ENCODE results near the gene FAM107B. TPM values are rescaled to one million over a fixed set of nuclear protein-coding genes. Genes with fewer than 3 reads are reported as not detected.
"Not testable (repeated sequence)": the region's sequence is repeated elsewhere in the genome, so short reads cannot be mapped to it uniquely, and the experiment has no call there.

The FAM107B gene
- total RNA-seq = 100 to 1,000 TPM; 104 to 131 (median 114) TPM

DNA sequence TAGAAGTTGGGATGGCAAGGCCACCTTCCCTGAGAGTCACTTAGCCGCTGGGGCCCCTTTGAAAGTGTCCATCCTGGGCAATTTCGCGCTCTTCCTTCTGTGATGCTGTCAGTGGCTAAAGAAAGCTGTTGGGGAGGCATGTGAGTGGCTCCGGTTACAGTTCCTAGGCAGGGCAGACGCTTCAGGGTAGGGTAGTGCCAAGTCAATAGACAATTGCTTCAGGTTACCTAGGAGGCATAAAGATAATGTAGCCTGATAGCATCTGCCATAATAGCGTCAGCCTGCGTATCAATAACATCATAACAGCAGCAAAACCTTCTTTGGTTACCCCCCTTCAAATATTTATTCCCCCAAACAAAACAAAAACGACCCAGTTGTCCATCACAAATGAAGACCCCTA is at the start of gene FAM107B:
Gene FAM107B, minus strand, starts transcription at position 101 of the 400 bp plus-strand sequence. CDS start 234 bp downstream, outside the sequence.
- Mint-ChIP-seq H3K4me3 (no peak within 1 kb of the TSS), H3K4me1 (ENCODE audit: low read depth) (peaks cover 2% of the 10 kb centered on the region), H3K27me3 (ENCODE audit: low read depth) (no peaks in the 10 kb centered on the region), H3K9me3 (no peaks in the 10 kb centered on the region), H3K36me3 (ENCODE audit: insufficient read depth) (no peaks in the 10 kb centered on the region)
- no peak for ATAC-seq
- no peak for DNase-seq

DNA sequence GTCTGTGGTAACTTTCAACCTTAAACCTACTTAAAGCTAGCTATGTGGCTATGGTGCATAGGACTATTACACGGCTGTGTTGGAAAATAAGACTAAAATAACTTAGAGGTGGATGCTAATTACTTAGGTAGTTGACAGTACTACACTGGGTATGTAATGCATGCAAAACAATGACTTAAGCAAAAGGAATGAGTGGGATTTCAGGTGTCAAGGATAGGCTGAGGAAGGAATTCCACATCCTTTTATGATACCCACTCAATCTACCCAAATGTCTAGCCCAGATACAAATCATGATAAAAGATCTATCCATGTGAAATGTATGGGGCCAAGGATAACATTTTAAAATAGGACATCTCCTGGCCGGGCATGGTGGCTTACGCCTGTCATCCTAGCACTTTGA is 49.3 kb upstream of the FAM107B start:
- Mint-ChIP-seq H3K27me3 (ENCODE audit: low read depth) (no peaks in the 10 kb centered on the region), H3K36me3 (ENCODE audit: insufficient read depth) (no peaks in the 10 kb centered on the region), H3K4me3 (no peak overlapping the region), H3K9me3 (no peaks in the 10 kb centered on the region), H3K4me1 (ENCODE audit: low read depth) (peaks cover 7% of the 10 kb centered on the region)
- DNase-seq (no peak), ATAC-seq (no peak)

DNA sequence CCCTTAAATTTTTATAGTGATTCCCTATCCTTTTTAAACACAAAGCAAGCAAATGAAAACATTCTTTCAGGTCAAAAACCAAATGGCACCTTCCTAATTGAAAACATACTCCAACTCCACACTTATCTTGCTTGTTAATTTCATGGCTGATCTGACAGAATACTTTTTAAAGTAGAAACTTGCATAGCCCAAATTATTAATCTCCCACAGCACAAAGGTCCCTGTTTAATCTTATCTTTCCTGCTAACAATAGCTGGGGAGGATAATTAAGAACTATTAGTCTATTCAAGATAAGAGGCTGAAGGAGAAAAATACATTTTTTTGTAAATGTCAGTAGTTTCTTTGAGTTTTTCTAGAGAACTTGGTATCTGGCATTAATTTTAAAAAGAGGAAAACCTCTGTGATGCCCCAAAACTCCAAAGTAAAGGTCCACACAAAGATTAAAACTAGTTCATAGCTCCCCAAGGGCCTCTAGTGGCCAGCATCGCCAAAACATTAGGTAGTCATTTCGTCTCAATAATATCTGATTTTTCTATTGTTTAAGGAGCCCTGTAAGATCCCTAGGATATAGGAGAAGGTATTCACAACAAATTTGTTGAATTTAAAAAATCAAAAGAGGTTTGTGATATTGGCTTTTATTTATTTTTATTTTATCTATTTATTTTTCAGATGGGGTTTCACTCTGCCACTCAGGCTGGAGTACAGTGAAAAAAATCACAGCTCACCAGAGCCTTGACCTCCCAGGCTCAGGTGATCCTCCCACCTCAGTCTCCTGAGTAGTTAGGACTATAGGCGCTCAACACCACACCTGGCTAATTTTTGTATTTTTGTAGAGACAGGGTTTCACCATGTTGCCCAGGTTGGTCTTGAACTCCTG is 48.4 kb upstream of the FAM107B start:
- no peaks in the 10 kb centered on the region for H3K27me3 Mint-ChIP-seq (ENCODE audit: low read depth)
- H3K36me3 Mint-ChIP-seq (ENCODE audit: insufficient read depth) = no peaks in the 10 kb centered on the region
- H3K9me3 Mint-ChIP-seq = no peaks in the 10 kb centered on the region
- H3K4me3 Mint-ChIP-seq = no peak overlapping the region
- DNase-seq = peak; percentile 29
- peak in 1 of 2 donors; percentile 62 for ATAC-seq
- H3K4me1 Mint-ChIP-seq (ENCODE audit: low read depth) = peaks cover 7% of the 10 kb centered on the region

DNA sequence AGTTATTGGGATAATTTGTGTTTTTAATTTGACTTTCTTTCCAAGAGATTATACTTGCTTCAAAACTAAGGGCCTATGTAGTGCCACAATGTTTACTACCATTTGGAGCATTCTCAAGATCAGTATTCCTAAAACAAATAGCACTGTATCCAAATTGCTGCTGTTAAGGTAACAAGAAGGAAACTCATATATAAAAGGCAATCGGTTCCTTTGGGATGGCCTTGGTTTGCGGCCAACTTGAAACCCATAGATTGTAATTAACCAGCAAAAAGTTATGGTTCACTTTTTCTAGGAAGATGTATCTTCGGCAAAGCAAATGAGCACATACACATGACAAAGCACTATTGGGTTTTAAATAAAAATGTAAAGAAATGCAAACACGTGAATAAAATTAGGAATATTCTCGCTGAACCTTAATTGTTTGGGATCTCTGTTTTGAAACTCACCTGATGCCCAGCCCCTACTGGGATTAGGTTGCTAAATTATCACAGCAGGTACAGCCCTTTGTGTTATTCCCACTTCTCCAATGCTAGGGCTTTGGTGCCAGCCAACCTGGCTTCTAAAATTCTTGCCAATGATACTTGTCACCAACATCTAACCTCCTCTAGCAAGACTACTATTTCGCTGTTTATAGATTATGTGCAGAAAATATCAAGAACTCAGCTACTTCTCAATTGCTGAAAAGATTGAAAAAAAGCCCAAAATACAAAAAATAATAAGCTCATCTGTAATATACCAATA is 47.1 kb upstream of the FAM107B start:
- DNase-seq (no peak), ATAC-seq (no peak)
- no peaks in the 10 kb centered on the region for H3K9me3 Mint-ChIP-seq
- no peaks in the 10 kb centered on the region for H3K36me3 Mint-ChIP-seq (ENCODE audit: insufficient read depth)
- H3K4me1 Mint-ChIP-seq (ENCODE audit: low read depth) = peaks cover 7% of the 10 kb centered on the region
- H3K27me3 Mint-ChIP-seq (ENCODE audit: low read depth) = no peaks in the 10 kb centered on the region
- no peak overlapping the region for H3K4me3 Mint-ChIP-seq

DNA sequence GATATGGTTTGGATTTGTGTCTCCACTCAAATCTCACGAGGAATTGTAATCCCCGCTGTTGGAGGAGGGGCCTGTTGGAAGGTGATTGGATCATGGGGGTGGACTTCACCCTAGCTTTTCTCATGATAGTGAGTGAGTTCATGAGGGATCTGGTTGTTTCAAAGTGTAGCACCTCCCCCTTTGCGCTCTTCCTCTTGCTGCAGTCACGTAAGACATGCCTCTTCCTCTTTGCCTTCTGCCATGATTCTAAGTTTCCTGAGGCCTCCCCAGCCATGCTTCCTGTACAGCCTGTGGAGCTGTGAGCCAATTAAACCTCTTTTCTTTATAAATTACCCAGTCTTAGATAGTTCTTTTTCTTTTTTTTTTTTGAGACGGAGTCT is 46.1 kb upstream of the FAM107B start:
- no peaks in the 10 kb centered on the region for H3K9me3 Mint-ChIP-seq
- no peak overlapping the region for H3K4me3 Mint-ChIP-seq
- no peak for ATAC-seq

DNA sequence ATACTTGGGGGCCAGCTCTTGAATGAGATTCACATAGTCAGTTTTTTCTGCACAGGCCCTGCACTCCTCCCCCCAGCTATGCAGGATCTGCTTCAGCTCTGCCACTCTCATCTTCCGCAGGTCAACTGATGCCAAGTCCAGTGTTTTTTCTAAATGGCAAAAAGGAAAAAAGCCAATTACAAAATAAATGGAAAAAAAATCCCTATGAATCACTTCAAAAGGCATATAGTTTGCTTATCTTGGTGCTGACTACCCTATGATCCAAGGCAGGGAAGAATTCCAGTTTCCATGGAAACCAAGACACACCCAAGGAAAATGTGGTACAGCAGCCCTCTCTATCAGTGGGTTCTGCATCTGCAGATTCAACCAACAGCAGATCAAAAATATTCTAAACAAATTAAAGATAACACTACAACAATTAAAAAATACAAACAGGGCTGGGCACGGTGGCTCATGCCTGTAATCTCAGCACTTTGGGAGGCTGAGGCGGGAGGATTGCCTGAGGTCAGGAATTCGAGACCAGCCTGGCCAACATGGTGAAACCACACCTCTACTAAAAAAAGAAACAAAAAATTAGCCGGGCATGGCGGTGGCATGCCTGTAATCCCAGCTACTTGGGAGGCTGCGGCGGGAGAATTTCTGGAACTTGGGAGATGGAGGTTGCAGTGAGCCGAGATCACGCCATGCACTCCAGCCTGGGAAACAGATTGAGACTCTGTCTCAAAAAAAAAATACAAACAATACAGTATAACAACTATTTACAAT is 45.5 kb upstream of the FAM107B start:
- H3K4me1 Mint-ChIP-seq (ENCODE audit: low read depth) = peaks cover 7% of the 10 kb centered on the region
- H3K36me3 Mint-ChIP-seq (ENCODE audit: insufficient read depth) = no peaks in the 10 kb centered on the region
- ATAC-seq (no peak), DNase-seq (no peak)
- H3K27me3 Mint-ChIP-seq (ENCODE audit: low read depth) = no peaks in the 10 kb centered on the region
- no peaks in the 10 kb centered on the region for H3K9me3 Mint-ChIP-seq
- H3K4me3 Mint-ChIP-seq = no peak overlapping the region

More for the DNA sequence above, 46.1 kb upstream of the FAM107B start:
- no peaks in the 10 kb centered on the region for H3K36me3 Mint-ChIP-seq (ENCODE audit: insufficient read depth)
- no peak for DNase-seq
- peaks cover 7% of the 10 kb centered on the region for H3K4me1 Mint-ChIP-seq (ENCODE audit: low read depth)
- no peaks in the 10 kb centered on the region for H3K27me3 Mint-ChIP-seq (ENCODE audit: low read depth)

DNA sequence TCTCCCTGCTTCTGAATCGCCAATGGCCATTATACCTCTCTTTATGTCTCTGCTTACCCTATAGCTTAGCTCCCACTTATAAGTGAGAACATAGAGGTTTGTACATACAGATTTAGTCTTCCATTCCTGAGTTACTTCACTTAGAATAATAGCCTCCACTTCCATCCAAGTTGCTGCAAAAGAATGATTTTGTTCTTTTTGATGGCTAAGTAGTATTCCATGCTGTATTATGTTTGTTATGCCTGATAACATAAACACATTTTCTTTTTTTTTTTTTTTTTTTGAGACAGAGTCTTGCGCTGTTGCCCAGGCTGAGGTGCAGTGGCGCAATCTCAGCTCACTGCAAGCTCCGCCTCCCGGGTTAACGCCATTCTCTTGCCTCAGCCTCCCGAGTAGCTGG is 42.0 kb upstream of the FAM107B start:
- not testable (repeated sequence) for H3K9me3 Mint-ChIP-seq; H3K4me3 Mint-ChIP-seq; H3K36me3 Mint-ChIP-seq (ENCODE audit: insufficient read depth); H3K4me1 Mint-ChIP-seq (ENCODE audit: low read depth); ATAC-seq; H3K27me3 Mint-ChIP-seq (ENCODE audit: low read depth); DNase-seq

DNA sequence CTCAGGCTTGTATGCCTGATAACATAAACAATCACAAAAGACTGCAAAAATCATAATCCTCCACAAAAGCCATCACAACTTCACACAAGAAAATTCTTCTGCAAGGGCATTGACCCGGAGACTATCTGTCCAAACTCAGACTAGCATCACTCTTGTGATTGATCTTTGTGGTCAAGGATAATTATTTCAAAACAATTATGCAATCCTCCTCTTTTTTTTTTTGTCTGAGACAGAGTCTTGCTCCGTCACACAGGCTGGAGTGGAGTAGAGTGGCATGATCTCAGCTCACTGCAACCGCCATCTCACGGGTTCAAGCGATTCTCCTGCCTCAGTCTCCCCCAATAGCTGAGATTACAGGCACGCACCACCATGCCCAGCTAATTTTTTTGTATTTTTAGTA is 41.0 kb upstream of the FAM107B start:
- Mint-ChIP-seq H3K27me3 (ENCODE audit: low read depth) (no peaks in the 10 kb centered on the region), H3K4me3 (no peak overlapping the region), H3K36me3 (ENCODE audit: insufficient read depth) (no peaks in the 10 kb centered on the region), H3K4me1 (ENCODE audit: low read depth) (peaks cover 13% of the 10 kb centered on the region), H3K9me3 (no peaks in the 10 kb centered on the region)
- DNase-seq (no peak), ATAC-seq (no peak)

DNA sequence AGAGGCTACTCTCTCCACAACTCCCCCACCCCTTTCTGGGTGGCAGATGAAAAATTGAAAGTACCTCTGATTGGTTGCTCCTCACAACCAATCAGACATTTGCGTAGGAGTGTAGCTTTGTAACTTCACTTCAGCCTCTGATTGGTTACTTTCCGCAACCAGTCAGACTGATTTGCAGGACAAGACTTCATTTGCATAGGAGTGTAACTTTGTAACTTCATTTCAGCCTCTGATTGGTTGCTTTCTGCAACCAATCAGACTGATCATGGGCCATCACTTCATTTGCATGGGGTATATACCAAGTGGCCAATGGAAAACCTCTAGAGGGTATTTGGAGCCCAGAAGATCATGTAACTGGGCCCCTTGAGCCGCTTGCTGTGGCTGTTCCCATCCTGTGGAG is 37.6 kb upstream of the FAM107B start:
- Mint-ChIP-seq H3K36me3 (ENCODE audit: insufficient read depth) (no peaks in the 10 kb centered on the region), H3K4me1 (ENCODE audit: low read depth) (peaks cover 15% of the 10 kb centered on the region), H3K4me3 (peak overlapping the region; percentile 37), H3K9me3 (no peaks in the 10 kb centered on the region), H3K27me3 (ENCODE audit: low read depth) (no peaks in the 10 kb centered on the region)
- DNase-seq (no peak), ATAC-seq (no peak)

DNA sequence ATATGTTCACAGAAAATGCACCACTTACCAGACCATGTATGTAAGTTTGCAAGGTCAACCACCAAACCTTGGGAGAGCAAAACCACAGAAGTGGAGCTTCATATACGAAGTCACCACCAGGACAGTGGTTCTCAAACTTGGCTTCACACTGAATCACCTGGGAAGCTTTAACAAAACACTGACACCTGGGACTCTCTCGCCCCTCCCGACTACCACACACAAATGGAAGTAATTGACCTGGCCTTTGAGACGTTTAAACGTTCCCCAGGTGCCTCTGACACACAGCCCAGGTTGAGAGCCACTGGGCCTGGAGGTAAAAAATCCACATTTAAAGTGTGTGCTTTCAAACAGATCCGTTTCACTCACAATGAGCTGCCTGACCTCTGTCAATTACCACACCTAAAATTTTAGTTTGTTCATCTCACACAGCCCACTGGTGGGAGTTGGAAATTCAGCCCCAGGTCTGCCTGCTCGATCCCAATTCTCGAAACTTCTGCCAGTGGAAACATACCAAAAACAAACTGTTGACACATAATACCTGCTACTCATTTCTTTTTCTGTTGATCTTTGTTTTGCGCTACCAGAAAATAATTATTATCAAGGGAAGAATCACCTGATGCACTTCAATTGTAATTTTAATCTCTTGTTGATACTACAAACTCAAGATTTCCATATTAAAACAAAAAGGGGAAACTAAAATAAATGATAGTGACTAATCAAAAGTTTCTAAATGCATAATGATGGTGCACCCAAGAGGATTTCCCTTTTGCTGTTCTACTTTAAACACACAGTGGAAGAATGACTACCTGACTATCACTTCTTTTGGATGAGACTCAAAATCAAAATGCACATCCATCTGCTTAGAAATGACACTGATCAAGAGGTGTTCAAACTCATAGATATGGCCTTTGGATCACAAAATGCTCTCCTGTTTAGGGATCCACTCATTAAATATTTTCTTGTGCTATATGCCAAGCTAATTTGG is 36.6 kb upstream of the FAM107B start:
- Mint-ChIP-seq H3K4me3 (no peak overlapping the region), H3K9me3 (no peaks in the 10 kb centered on the region), H3K36me3 (ENCODE audit: insufficient read depth) (no peaks in the 10 kb centered on the region), H3K27me3 (ENCODE audit: low read depth) (no peaks in the 10 kb centered on the region), H3K4me1 (ENCODE audit: low read depth) (peaks cover 15% of the 10 kb centered on the region)
- peak; percentile 18 to 41 for ATAC-seq
- DNase-seq = no peak

DNA sequence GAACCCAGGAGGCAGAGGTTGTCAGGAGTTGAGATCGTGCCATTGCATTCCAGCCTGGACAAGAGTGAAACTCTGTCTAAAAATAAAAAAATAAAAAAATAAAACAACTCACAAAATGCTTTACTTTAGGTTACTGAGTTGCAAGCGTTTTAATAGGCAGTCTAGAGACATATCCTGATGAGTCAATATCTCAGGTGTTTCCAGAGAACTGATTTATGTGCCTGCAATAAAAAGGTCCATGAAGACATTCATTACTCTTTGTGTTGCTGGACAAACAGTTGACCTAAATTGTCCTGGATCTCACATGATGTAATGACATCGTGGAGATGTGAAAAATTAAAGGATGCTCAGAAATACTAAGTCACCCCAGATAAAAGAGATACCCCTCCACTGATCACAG is 31.6 kb upstream of the FAM107B start:
- no peaks in the 10 kb centered on the region for H3K27me3 Mint-ChIP-seq (ENCODE audit: low read depth)
- no peak for DNase-seq
- H3K4me1 Mint-ChIP-seq (ENCODE audit: low read depth) = peaks cover 5% of the 10 kb centered on the region
- no peaks in the 10 kb centered on the region for H3K36me3 Mint-ChIP-seq (ENCODE audit: insufficient read depth)
- ATAC-seq = no peak
- no peak overlapping the region for H3K4me3 Mint-ChIP-seq
- no peaks in the 10 kb centered on the region for H3K9me3 Mint-ChIP-seq

DNA sequence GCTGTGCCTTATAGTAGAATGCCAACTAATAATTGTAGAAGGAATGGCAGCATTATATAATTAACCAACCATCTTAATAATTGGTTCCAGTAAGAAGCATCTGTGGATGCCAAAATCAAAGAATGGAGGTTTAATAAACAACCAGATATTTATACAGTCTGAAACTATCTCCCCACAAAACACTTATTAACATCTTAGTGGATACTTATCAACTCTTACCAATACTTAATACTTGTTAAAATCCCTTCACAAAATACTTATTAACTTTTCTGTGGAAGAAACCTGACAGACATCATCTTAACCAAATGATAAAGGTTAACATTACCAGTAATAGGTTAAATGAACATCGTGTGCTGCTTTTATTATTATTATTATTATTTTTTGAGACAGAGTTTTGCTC is 29.1 kb upstream of the FAM107B start:
- H3K4me3 Mint-ChIP-seq = no peak overlapping the region
- H3K9me3 Mint-ChIP-seq = no peaks in the 10 kb centered on the region
- DNase-seq = no peak
- peaks cover 1% of the 10 kb centered on the region for H3K4me1 Mint-ChIP-seq (ENCODE audit: low read depth)
- no peaks in the 10 kb centered on the region for H3K36me3 Mint-ChIP-seq (ENCODE audit: insufficient read depth)
- ATAC-seq = no peak
- no peaks in the 10 kb centered on the region for H3K27me3 Mint-ChIP-seq (ENCODE audit: low read depth)

DNA sequence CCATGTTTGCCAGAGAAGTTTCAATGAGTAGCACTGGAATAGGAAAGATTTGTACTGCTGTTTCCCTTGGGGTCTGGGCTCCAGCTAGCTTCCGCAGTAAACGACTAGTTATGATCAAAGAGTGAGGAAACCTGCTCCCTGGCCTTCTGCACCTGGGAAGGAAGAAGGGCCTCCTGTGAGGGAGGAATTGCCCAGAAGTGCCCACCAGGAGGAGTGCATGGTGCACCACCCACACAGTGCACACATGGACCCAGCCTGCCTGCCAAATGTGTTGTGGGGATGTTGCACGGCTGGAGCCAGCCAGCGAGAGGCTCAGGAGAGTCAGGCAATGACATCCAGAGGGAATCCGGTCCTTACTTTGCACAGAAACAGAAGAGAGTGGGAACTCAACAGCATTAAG is 27.0 kb upstream of the FAM107B start:
- Mint-ChIP-seq H3K36me3 (ENCODE audit: insufficient read depth) (no peaks in the 10 kb centered on the region), H3K4me3 (no peak overlapping the region), H3K27me3 (ENCODE audit: low read depth) (no peaks in the 10 kb centered on the region), H3K4me1 (ENCODE audit: low read depth) (peaks cover 1% of the 10 kb centered on the region), H3K9me3 (no peaks in the 10 kb centered on the region)
- no peak for ATAC-seq
- DNase-seq = no peak

All from activated T-cell treated with anti-CD3 and anti-CD28 coated beads, Interleukin-2, amount 50 U/mL, for 4 hours (primary cell).